ENCODE data around the gene SRP19.
"Not testable (repeated sequence)": the region's sequence is repeated elsewhere in the genome, so short reads cannot be mapped to it uniquely, and the experiment has no call there.

GRCh38 chr5:112904996-112905395 lies 43.9 kb downstream of the SRP19 start:
- TF ChIP-seq CTCF (conservative IDR thresholded peaks at IDR 0.05); ZFX (IDR thresholded peaks at IDR 0.05): not testable (repeated sequence)
